GM12878 (cell line): Measurements from ENCODE around the gene DNAJB5. TPM values are rescaled to one million over a fixed set of nuclear protein-coding genes. Genes with fewer than 3 reads are reported as not detected.

Experiments
- BHLHE40 ChIP-seq, 2 experiments: fragments of 450-650 bp in 1 of 2; IDR thresholded peaks; 2 replicates each; pipeline ENCODE4 v1.6.1; 2011 to 2017; ENCODE audit warnings: low read depth in 2 of 2, borderline replicate concordance in 1 of 2, improper control_type of control experiment in 1 of 2, low read length in 1 of 2, mild to moderate bottlenecking in 1 of 2
- BRCA1 ChIP-seq: IDR thresholded peaks from 2 replicates; pipeline ENCODE4 v1.6.1; 2011; ENCODE audit warnings: low read depth, low read length, improper control_type of control experiment
- ELK1 ChIP-seq: IDR thresholded peaks from 2 replicates; pipeline ENCODE4 v1.6.1; 2012; ENCODE audit warnings: low read depth, low read length, improper control_type of control experiment
- HDAC2 ChIP-seq: fragments of 200-600 bp; sonication (generic); IDR thresholded peaks from 2 replicates; pipeline ENCODE4 v1.6.1; 2017
- SPI1 ChIP-seq: IDR thresholded peaks from 2 replicates; pipeline ENCODE4 v1.6.1; 2011; ENCODE audit warnings: low read depth, mild to moderate bottlenecking, low read length, moderate library complexity, borderline replicate concordance; ENCODE audit not compliant: insufficient read depth
- ZBTB40 ChIP-seq: fragments of 450-650 bp; IDR thresholded peaks from 2 replicates; pipeline ENCODE4 v1.6.1; 2016; ENCODE audit warnings: mild to moderate bottlenecking, moderate library complexity, borderline replicate concordance
- polyA plus RNA-seq, 11 experiments: library from polyadenylated mRNA; depleted of rRNA in 4 of 11; unstranded in 6 of 11; stranded (reverse) in 5 of 11; fragments of >200 nt; fragmentation: Nextera tagmentation in 4 of 11; fragmentation: Illumina TruSeq in 1 of 11; extraction: Ambion mirVana in 4 of 11; extraction: Trizol in 1 of 11; gene quantifications; 1 replicate in 1 of 11; 2 replicates in 10 of 11; pipeline versions ENCODE4 v1.2.1 to v1.2.3, GENCODE V29; 2011 to 2016; ENCODE audit warnings: inconsistent platforms in 2 of 11, missing spikeins in 2 of 11, low read depth in 1 of 11
- total RNA-seq, 4 experiments: library from RNA; depleted of rRNA in 3 of 4; stranded (reverse); fragments of >200 nt in 3 of 4; fragmentation: Illumina TruSeq in 1 of 4; extraction: Trizol in 1 of 4; gene quantifications; 2 replicates each; pipeline versions ENCODE4 v1.2.1 to v1.2.3, GENCODE V29; 2013 to 2021

DNAJB5 gene
- total and polyA plus RNA-seq, 10 of the 15 experiments (the other 5 are each of a cell fraction or from before 2014, with no cell fraction given) = 0.92 to 13.3 (median 6.8) TPM

GRCh38 chr9:34986540-34987047 is 3.0 kb upstream of the DNAJB5 start (continued):
- TF ChIP-seq ELK1 = peak; percentile 40; the same call in 1 of the 2 replicates
- TF ChIP-seq ZBTB40 = peak; percentile 44; the same call in 1 of the 2 replicates
- TF ChIP-seq SPI1 = peak; percentile 95
- TF ChIP-seq BHLHE40 (IDR thresholded peaks at IDR 0.05; ENCODE audit: borderline replicate concordance in 1 of 2, low read depth in 2 of 2, low read length in 1 of 2) = 0 out of 4 replicates have a peak, but pooled peaks of 1 of the 2 experiments have one; percentile 7
- no peak for TF ChIP-seq HDAC2
- no peak for TF ChIP-seq BRCA1
